GM23338 (cell line): ENCODE measurements around the gene SLC6A18. TPM values are rescaled to one million over a fixed set of nuclear protein-coding genes. Genes with fewer than 3 reads are reported as not detected.

Experiments
- ATAC-seq: fragments of 200-7000 bp; cut with Tn5 transposase; 3 replicates; pipeline ENCODE4 v1.9.1; 2020
- DNase-seq: peaks from one replicate; pipeline ENCODE4 v3.0.0-alpha.2; 2015; ENCODE audit warnings: low spot score
- H2AFZ ChIP-seq: fragments of 200-600 bp; sonication (generic); 2 replicates; pipeline ENCODE4 v1.8.0; 2016; ENCODE audit warnings: antibody characterized with exemption, mild to moderate bottlenecking, moderate library complexity
- H3F3A ChIP-seq: fragments of 200-600 bp; sonication (generic); replicated peaks from 2 replicates; pipeline ENCODE4 v1.8.0; 2017; ENCODE audit warnings: antibody characterized with exemption, mixed run types, low read depth
- H3K27ac ChIP-seq: fragments of 200-600 bp; sonication (generic); 2 replicates; pipeline ENCODE4 v1.6.1; 2016; ENCODE audit warnings: low read depth
- H3K27me3 ChIP-seq: fragments of 200-600 bp; sonication (generic); 2 replicates; pipeline ENCODE4 v1.8.0; 2016; ENCODE audit warnings: mild to moderate bottlenecking, mixed run types, moderate library complexity; ENCODE audit not compliant: insufficient read depth
- H3K36me3 ChIP-seq: fragments of 200-600 bp; sonication (generic); 2 replicates; pipeline ENCODE4 v1.8.0; 2016; ENCODE audit warnings: mild to moderate bottlenecking; ENCODE audit not compliant: insufficient read depth
- H3K4me1 ChIP-seq: fragments of 200-600 bp; sonication (generic); 2 replicates; pipeline ENCODE4 v1.8.0; 2016; ENCODE audit warnings: mild to moderate bottlenecking, moderate library complexity; ENCODE audit not compliant: insufficient read depth
- H3K4me2 ChIP-seq: fragments of 200-600 bp; sonication (generic); 2 replicates; pipeline ENCODE4 v1.7.1; 2017; ENCODE audit warnings: mixed run types
- H3K4me3 ChIP-seq: fragments of 200-600 bp; sonication (generic); 2 replicates; pipeline ENCODE4 v1.6.1; 2016; ENCODE audit warnings: mixed run types
- H3K79me2 ChIP-seq: fragments of 200-600 bp; sonication (generic); replicated peaks from 2 replicates; pipeline ENCODE4 v1.8.0; 2017; ENCODE audit warnings: mild to moderate bottlenecking; ENCODE audit not compliant: insufficient read depth
- H3K9me2 ChIP-seq: fragments of 200-600 bp; sonication (generic); 2 replicates; pipeline ENCODE4 v1.8.0; 2017; ENCODE audit not compliant: insufficient read depth
- H4K20me1 ChIP-seq: fragments of 200-600 bp; sonication (generic); replicated peaks from 2 replicates; pipeline ENCODE4 v1.8.0; 2017; ENCODE audit warnings: mild to moderate bottlenecking; ENCODE audit not compliant: insufficient read depth
- H3K27ac Mint-ChIP-seq: 2 replicates; pipeline ENCODE4 v1.8.0; 2020; ENCODE audit warnings: inconsistent platforms, mild to moderate bottlenecking, moderate library complexity, mixed read lengths
- H3K27me3 Mint-ChIP-seq: 3 replicates; pipeline ENCODE4 v1.8.0; 2022; ENCODE audit warnings: low read depth, mild to moderate bottlenecking, moderate library complexity, mixed read lengths, inconsistent platforms; ENCODE audit not compliant: insufficient read depth, poor library complexity
- H3K36me3 Mint-ChIP-seq: 3 replicates; pipeline ENCODE4 v1.8.0; 2021; ENCODE audit warnings: low read depth, mild to moderate bottlenecking, inconsistent platforms, moderate library complexity, mixed read lengths
- H3K4me1 Mint-ChIP-seq: 3 replicates; pipeline ENCODE4 v1.8.0; 2020; ENCODE audit warnings: mild to moderate bottlenecking, inconsistent platforms, mixed read lengths
- H3K4me3 Mint-ChIP-seq: 3 replicates; pipeline ENCODE4 v1.8.0; 2021; ENCODE audit warnings: moderate library complexity, mild to moderate bottlenecking, inconsistent platforms, mixed read lengths
- H3K9me3 Mint-ChIP-seq: 3 replicates; pipeline ENCODE4 v1.8.0; 2020; ENCODE audit warnings: moderate library complexity, mild to moderate bottlenecking, inconsistent platforms, mixed read lengths
- CREB1 ChIP-seq: fragments of 250-450 bp; sonication (Bioruptor Pico); IDR thresholded peaks from 2 replicates; pipeline ENCODE4 v1.5.0; 2020; ENCODE audit warnings: low read depth, mild to moderate bottlenecking, moderate library complexity
- ETS1 ChIP-seq: IDR thresholded peaks from 2 replicates; pipeline ENCODE4 v1.6.1; 2016; ENCODE audit warnings: antibody characterized with exemption
- EZH2 ChIP-seq: fragments of 200-600 bp; sonication (generic); IDR thresholded peaks from one replicate; pipeline ENCODE4 v1.8.0; 2017; ENCODE audit warnings: antibody characterized with exemption, mild to moderate bottlenecking, low read depth; ENCODE audit not compliant: unreplicated experiment
- EZH2phosphoT487 ChIP-seq: fragments of 200-600 bp; sonication (generic); IDR thresholded peaks from one replicate; pipeline ENCODE4 v1.8.1; 2018; ENCODE audit warnings: antibody characterized with exemption; ENCODE audit not compliant: unreplicated experiment
- JUNB ChIP-seq: IDR thresholded peaks from one replicate; pipeline ENCODE4 v1.6.1; 2016; ENCODE audit warnings: antibody characterized with exemption; ENCODE audit not compliant: unreplicated experiment
- NANOG ChIP-seq: IDR thresholded peaks from 2 replicates; pipeline ENCODE4 v1.6.1; 2016; ENCODE audit warnings: antibody characterized with exemption, borderline replicate concordance
- STAT1 ChIP-seq: IDR thresholded peaks from one replicate; pipeline ENCODE4 v1.6.1; 2016; ENCODE audit warnings: antibody characterized with exemption; ENCODE audit not compliant: unreplicated experiment
- ZNF114 ChIP-seq: fragments of 250-450 bp; sonication (Bioruptor Pico); IDR thresholded peaks from 2 replicates; pipeline ENCODE4 v1.5.0; 2020; ENCODE audit warnings: mild to moderate bottlenecking, moderate library complexity
- ZNF462 ChIP-seq: fragments of 250-450 bp; sonication (Bioruptor Pico); IDR thresholded peaks from 2 replicates; pipeline ENCODE4 v1.5.0; 2020; ENCODE audit warnings: mild to moderate bottlenecking, moderate library complexity
- polyA plus RNA-seq: library from polyadenylated mRNA; unstranded; fragments of >200 nt; fragmentation: Nextera tagmentation; extraction: Ambion mirVana; gene quantifications from 2 replicates; pipeline ENCODE4 v1.2.1, GENCODE V29; 2016
- total RNA-seq: library from RNA; depleted of rRNA; stranded (reverse); fragments of >200 nt; shearing (Covaris generic); gene quantifications from 2 replicates; pipeline ENCODE4 v1.2.3, GENCODE V29; 2014
- TF ChIP-seq, protein P1 (sequence below): IDR thresholded peaks from one replicate; pipeline ENCODE4 v1.6.1; 2018; ENCODE audit warnings: antibody characterized with exemption; ENCODE audit not compliant: unreplicated experiment

Gene SLC6A18
- total and polyA plus RNA-seq, 2 experiments from 2014 or later = not detected

DNA sequence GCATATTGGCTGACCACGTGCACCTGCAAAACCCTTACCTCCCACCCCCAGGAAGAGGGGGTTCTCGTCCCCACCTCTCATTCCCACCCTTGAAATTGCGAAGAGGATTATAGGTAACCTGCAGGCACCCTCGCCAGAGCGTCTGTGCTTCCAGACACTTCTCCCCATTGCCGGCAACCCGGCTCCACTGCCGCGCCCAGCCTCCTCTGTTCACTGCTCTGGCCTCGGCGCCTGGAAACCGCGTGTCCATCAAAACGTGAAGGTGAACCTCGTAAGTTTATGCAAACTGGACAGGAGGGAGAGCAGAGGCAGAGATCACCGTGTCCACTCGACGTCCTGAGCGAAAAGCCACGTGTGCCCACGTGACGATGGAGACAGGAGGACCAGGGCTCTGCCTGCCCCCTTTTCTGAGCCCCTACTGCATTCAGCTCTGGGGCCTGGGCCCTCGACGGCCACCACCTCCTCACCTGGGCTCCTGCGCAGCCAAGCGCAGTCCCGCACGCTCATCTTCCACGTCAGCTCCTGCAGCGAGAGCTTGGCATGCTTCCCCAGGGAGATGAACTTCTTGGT, 67.8 kb downstream of the SLC6A18 start (continued):
- TF ChIP-seq ZNF462 (no peak), ZNF114 (CRISPR knock-in tag) (no peak), CREB1 (CRISPR knock-in tag) (no peak), NANOG (no peak), STAT1 (no peak)

DNA sequence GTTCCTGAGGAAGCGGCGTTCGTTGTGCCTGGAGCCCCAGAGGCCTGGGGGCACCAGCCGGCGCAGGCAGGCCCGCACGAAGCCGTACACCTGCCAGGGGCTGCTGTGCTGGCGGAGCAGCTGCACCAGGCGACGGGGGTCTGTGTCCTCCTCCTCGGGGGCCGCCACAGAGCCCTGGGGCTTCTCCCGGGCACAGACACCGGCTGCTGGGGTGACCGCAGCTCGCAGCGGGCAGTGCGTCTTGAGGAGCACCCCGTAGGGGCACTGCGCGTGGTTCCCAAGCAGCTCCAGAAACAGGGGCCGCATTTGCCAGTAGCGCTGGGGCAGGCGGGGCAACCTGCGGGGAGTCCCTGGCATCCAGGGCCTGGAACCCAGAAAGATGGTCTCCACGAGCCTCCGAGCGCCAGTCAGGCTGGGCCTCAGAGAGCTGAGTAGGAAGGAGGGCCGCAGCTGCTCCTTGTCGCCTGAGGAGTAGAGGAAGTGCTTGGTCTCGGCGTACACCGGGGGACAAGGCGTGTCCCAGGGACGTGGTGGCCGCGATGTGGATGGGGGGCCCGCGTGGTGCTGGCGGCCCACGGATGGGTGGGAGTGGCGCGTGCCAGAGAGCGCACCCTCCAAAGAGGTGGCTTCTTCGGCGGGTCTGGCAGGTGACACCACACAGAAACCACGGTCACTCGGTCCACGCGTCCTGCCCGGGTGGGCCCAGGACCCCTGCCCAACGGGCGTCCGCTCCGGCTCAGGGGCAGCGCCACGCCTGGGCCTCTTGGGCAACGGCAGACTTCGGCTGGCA, 68.4 kb downstream of the SLC6A18 start:
- Mint-ChIP-seq H3K9me3 (no peaks in the 10 kb centered on the region), H3K4me1 (peaks cover 5% of the 10 kb centered on the region; the same call in 2 of the 3 replicates), H3K27me3 (peaks cover 13% of the 10 kb centered on the region), H3K36me3 (peaks cover 12% of the 10 kb centered on the region; the same call in 1 of the 3 replicates), H3K27ac (no peak overlapping the region), H3K4me3 (peak overlapping the region; percentile 61)
- H3K4me3 ChIP-seq = peak overlapping the region; percentile 66; the same call in 1 of the 2 replicates
- H3K27me3 ChIP-seq = peaks cover 9% of the 10 kb centered on the region
- peaks cover 5% of the 10 kb centered on the region; the same call in 1 of the 2 replicates for H3K4me1 ChIP-seq
- no peak for ATAC-seq
- H3K4me2 ChIP-seq = peak overlapping the region; percentile 76
- H4K20me1 ChIP-seq = no peaks in the 10 kb centered on the region; the same call in 1 of the 2 replicates
- DNase-seq = no peak
- no peaks in the 10 kb centered on the region for H3K9me2 ChIP-seq
- H3K27ac ChIP-seq = no peak overlapping the region
- H3K36me3 ChIP-seq = no peaks in the 10 kb centered on the region; the same call in 1 of the 2 replicates
- no peak overlapping the region for H2AFZ ChIP-seq
- 0 out of 2 replicates have a peak, but pooled peaks cover 3% of the 10 kb centered on the region for H3F3A ChIP-seq
- peaks cover 18% of the 10 kb centered on the region for H3K79me2 ChIP-seq
- no peak for TF ChIP-seq STAT1
- no peak for TF ChIP-seq JUNB
- TF ChIP-seq ETS1 = no peak
- TF ChIP-seq CREB1 (CRISPR knock-in tag) = no peak
- no peak for TF ChIP-seq EZH2
- TF ChIP-seq ZNF114 (CRISPR knock-in tag) = no peak
- no peak for TF ChIP-seq NANOG
- no peak for TF ChIP-seq EZH2phosphoT487
- TF ChIP-seq, protein P1, sequence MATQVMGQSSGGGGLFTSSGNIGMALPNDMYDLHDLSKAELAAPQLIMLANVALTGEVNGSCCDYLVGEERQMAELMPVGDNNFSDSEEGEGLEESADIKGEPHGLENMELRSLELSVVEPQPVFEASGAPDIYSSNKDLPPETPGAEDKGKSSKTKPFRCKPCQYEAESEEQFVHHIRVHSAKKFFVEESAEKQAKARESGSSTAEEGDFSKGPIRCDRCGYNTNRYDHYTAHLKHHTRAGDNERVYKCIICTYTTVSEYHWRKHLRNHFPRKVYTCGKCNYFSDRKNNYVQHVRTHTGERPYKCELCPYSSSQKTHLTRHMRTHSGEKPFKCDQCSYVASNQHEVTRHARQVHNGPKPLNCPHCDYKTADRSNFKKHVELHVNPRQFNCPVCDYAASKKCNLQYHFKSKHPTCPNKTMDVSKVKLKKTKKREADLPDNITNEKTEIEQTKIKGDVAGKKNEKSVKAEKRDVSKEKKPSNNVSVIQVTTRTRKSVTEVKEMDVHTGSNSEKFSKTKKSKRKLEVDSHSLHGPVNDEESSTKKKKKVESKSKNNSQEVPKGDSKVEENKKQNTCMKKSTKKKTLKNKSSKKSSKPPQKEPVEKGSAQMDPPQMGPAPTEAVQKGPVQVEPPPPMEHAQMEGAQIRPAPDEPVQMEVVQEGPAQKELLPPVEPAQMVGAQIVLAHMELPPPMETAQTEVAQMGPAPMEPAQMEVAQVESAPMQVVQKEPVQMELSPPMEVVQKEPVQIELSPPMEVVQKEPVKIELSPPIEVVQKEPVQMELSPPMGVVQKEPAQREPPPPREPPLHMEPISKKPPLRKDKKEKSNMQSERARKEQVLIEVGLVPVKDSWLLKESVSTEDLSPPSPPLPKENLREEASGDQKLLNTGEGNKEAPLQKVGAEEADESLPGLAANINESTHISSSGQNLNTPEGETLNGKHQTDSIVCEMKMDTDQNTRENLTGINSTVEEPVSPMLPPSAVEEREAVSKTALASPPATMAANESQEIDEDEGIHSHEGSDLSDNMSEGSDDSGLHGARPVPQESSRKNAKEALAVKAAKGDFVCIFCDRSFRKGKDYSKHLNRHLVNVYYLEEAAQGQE = no peak
